OCI-M2 (cell line): Measurements from ENCODE around the gene TMEM129.

Source experiments
- DNase-seq: peaks from one replicate; lab custom pipeline; 2025; ENCODE audit not compliant: unreplicated experiment; lab: John Stamatoyannopoulos, UW

Gene TMEM129

DNA sequence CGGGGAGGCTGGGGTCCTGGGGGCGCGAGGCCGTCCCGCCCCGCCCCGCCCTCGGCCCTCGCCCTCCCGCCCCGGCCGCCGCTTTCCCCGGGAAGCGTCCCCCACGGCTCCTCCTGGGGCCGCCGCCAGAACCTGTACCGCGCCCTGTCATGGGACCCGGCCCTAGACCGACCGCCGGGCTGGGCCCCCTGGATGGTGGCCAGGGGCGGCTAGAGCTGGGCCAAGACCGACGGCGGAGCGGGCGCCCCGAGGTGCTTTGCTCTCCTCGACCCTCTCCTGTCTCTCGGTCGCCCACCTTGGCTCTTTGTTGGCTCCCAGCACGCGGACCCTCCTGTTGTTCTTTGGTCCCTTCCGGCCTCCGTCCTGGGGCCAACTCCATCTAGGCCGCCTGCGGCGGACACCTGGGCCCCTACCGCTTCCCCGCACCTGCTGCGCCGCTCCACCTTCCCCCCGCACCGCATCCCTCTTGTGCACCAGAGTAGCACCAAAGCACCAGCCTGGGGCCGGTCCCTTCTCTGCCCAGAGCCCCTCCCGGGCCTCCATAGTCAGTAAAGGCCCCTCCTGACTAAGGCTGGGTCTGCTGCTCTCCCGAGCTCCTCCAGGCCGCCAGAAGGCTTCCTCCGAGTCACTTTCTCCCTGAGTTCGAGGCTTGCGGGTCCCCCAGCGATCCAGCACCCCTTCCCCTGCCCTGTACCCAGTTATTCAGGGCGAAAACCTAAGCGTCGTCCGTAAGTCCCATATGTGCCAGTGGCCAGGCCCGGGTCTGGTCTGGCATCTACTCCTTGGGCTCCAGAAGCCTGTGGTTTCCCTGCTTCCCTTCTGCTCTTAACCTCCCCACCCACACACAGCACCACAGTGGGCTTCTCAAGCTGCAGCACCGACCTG, 785 bp upstream of the TMEM129 start:
- DNase-seq = no peak

DNA sequence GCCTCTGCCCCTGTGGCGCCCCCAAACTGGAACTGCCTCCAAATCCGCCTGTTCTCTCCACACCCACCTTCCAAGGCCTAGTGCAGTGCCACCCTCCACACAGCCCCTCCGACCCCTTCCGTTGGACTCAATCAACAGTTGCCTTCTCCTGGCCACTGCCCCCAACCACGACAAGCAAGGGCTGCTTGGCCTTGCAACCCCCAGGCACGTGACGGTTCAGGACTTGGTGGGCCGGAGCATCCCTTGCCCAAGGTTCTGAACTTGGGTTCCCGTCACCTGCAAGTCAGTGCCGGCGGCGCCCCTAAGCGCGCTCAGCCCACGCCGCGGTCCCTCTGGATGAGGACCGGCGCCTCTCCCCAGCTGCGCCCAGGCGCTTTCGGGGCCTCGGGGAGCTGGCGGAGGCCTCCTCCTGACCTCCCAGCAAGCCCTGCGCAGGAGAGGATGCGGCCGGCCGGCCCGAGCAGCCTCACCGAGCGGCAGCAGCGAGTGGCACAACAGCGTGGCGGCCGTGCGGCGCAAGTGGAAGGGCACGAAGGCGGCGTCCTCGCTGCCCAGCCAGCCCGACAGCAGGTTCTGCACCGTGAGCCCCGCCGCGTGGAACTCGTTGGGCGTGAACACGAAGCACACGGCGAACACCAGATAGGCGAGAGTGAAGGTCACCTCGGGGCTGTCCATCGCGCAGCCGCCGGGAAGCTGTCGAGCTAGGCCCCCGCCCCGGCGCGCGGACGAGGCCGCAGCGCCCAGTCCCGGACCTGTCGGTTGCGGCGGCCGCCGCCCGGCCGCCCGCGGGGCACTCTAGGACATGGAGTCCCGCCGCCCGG, 750 bp downstream of the TMEM129 start:
- DNase-seq = no peak

DNA sequence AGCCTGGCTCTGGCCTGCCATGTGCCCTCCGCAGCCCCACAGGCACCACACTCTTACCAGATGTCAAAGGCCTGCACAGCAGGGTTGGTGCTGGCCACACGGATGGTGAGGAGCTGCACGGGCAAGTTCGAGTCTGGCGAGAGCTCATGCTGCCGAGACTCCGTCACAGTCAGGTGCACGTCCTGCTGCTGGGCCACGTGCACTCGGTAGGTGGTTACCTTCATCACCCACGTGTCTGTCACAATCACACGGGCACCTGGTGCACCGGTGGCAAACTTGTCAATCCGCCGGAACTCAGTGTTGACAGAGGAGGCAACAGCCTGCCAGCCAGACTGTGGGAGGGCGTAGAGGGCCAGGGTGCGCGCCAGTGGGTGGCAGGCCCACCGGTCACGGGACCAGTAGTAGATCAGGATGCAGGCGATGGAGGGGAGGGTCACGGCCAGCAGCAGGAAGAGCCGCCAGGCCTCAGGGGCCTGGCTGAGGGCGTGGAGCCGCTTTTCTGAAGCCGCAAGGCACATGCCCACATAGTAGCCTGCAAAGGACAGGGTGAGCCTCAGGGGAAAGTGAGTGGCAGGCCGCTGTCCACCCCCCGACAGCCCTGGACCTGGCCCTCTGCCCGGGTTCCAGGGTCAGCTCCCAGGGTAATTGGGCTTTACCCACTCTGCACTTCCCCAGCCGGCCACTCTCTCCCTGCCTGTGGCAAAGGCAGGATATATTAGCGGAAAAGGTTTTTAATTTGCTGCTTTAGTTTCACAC, 2.9 kb downstream of the TMEM129 start:
- DNase-seq = no peak

DNA sequence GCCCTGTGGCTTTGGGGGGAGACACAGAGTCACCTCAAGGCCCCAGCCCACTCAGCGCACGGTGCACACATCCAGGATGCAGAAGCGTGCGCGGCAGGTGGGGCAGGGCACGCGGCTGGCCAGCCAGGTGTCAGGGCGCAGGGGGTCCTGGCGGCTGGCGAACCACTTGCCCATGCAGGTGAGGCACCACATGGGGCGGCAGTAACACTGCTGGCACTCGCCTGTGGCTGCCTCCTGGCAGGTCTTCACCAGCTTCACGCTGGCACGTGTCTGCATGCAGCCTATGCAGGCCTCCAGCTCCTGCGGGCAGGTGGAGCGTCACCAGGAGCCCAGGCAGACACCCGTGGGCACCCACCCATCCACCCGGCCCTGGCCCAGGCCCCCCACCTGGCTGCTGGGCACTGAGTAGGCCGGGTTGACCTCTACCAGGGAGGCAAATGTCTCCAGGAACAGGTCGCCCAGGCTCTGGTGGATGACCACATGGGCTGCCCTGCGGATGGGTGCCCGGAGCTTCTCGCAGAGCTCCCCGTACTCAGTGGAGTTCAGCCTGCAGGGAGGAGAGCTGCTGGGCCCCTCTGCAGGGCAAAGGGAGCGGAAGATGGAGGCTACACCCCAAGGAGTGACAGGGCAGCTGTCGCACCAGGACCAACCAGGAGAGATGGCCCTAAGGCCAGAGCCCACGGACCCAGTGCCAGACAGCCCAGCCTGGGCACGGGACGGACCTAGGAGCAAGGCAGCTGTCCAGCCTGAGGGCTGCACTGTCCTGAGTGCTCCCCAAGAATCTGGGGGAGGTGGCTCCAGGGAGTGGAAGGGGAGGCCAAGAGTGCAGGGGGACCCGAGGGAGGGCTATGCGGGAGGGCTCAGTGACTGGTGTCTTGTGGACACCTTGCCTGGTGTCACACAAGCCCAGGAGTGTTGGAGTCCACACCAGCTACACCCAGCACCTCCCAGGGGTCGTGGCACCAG, 3.7 kb downstream of the TMEM129 start:
- DNase-seq = no peak

DNA sequence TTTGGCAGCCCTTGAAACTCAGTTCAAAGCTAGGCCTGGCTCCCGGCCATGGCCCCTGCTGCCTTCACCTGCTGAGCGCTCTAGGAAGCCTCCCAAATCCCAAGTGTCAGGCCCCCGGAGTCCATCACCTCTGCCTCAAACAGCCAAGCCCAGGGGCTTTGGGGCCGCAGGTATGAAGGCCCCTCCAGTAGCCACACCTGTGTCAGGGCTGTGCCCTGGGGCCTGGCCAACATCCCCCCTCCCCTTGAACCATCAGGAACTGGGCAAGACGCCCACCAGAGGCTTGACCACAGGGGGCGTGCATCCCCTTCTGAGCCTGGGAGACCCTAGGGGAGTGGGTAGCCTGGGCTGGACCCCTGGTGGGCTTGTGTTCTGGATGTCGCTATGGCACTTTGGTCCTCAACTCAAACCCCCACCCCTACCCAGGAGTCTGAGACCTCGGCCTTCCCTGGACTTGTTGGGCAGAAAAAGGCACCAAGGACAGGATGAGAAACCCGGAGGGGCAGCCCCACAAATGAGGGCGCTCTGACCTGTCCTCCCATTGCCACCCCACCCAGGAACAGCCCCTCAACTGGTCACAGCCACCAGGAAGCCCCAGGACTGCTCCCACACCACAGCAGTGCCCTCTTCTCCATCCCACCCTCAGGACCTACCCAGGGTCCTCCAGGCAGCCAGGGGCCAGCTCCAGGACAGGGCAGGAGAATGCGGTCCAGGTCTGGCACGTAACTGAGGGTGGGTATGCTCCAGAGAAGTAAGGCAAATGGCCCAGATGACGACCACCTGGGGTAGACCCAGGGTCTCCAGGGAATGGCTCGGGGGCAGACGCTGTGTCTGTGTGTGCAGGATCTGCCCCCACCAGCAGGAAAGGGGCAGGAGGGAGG, 4.8 kb downstream of the TMEM129 start:
- no peak for DNase-seq

DNA sequence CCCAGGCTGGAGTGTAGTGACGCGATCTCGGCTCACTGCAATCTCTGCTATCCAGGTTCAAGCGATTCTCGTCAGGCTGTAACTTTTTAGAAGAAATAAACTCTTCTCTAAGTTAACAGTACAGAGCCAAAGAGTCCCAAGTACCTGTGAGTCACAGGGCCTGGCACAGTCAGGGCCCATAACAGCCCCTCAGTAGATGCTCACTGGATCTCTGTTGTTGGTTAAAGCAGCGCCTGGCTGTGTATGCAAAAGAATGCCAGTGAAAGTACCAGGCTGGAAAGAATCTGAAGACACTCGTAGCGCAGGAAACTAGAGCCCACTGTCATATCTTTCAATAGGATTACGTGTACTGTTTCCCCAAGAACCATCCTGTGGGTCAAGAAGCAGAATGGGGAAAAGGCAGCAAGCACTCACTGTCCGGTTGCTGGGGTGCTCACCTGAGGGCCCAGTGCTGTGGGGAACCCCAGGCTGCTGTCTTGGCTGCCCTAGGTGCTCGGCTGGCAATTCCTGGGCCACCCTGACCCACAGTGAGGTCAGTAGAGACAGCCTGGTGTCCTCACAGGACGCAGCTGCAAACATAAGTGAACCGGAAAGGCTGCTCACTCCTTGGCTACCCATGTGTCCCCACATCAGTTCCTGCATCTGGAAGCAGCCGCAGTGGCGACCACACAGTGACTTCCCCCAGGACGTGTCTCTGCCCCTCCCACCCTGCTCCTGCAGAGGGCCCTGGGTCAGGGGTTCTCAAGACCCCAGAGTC, 5.9 kb downstream of the TMEM129 start:
- DNase-seq = no peak

DNA sequence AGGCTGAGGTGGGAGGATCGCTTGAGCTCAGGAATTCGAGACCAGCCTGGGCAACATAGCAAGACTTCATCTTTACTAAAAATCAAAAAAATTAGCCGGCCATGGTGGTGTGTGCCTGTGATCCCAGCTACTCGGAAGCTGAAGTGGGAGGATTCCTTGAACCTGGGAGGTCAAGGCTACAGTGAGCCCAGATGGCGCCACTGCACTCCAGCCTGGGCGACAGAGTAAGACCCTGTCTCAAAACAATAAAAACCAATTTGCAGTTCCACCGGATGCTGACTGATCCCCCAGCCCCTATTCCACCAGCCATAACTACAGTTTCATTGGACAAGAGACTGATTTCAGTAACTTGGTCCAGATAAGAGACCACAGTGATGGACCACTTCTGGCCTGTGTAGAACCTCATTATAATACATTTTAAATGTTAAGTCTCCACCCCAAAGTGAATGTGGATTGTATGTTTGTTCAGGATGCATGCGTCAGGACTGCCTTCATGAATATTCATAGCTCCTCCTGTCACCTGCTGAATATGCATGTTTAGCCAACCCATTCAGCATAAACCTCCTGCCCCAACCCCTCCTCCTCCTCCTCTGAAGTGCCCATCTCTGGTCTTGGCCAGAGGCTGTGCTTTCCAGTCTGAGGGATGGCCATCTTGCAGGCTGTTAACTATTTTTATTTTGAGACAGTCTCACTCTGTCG, 6.7 kb downstream of the TMEM129 start:
- DNase-seq = no peak

DNA sequence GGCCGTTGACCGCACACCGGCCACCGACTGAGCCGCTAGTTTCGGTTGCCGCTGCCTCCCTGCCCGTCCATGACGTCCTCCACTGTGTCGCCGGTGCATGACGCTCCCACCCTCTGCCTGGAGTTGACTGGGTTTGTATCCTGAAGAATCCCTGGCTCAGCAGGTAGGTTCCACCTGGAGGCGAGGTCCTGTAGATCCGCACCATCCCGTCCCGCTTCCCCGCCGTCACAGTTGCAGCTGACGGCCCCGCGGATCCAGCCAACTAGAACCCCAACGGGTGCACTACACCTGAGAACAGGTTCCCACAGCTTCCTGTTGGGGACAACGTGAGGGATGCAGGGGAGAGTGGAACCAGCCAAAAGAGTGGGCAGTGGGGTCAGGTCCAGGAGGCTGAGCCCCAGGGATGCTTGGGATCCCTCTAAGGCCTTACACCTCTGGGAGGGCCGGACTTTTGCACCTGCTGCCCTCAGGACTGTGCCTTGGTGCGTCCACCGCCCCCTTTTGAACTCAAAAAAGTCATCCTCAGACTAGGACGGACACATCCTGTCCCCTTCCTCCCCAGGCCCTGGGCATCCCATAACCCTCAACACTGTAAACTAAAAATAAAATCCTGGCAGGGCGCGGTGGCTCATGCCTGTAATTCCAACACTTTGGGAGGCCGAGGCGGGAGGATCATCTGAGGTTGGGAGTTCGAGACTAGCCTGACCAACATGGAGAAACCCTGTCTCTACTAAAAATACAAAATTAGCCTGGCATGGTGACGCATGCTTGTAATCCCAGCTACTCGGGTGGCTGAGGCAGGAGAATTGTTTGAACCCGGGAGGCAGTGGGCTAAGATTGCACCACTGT, 7.9 kb downstream of the TMEM129 start:
- no peak for DNase-seq

DNA sequence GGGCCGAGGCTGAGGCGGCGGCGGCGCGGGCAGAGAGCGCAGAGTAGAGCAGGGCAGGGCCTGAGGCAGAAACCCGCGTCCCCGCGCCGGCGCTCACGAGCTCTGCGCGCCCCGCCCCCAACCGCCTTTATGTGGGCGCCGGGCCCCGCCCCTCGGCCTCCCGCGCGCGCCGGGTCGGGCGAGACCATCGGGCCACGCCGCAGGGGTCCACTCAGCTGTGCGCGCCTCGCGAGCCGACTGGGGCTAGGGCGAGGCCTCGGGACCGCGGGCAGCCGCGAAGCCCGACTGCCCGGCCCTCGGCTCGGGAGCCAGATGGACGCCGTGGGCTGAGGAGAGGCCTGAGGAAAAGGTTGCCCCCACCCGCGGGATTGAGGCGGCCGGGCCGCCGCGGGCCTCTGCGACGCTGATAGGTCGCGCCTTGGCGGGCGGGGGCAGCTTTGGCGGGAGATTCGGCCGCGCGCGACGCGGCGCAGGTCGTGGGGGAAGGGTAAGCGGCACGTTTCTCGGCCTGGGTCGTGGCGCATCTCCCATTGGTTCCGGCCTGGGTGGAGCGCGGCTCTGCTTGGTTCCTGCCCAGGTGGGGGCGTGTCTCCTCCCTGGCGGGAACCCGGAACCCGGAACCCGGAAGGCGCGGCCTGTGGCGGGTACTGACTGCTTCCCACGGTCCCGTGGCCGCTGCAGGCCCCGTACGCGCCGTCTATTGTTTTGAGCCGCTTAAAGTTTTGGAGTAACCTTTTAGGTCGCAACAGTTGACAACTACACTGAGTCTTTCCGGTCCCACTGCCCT, 8.7 kb downstream of the TMEM129 start, which contains the start of gene SLBP:
Gene SLBP (minus strand): TSS at position 104 of the 787 bp plus-strand sequence. CDS start 131 bp downstream, outside the sequence.
- DNase-seq = peak; percentile 51

DNA sequence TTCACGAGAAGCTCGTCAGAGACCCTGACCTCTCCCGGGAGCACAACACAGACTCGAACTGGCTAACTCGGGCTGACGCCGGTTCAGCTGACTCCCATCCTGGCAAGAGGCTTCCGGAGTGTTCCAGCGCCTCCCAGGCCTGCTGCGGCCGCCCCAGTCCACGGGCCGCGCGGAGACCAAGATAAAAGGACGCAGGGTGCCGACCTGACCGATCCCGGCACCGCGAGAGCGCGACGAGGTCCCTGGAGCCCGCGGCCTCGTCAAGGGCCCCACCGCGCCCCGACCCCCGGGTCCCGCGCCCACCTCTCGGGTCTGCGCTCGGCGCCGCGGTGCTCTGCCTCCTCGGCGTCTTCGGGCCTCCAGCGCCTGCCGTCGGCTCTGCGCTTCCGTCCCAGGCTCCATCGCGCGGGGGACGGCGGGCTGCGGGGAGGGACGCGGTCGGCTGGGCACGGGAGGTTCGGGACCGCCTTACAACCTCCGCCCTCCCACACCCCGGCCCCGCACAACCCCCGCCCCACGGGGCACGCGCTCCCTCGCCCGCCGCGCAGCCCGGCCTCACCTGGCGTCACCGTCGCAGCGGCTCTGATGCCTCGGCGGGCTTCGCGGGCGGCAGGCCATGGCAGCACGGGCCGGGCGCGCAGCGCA, 9.4 kb downstream of the TMEM129 start:
- no peak for DNase-seq

DNA sequence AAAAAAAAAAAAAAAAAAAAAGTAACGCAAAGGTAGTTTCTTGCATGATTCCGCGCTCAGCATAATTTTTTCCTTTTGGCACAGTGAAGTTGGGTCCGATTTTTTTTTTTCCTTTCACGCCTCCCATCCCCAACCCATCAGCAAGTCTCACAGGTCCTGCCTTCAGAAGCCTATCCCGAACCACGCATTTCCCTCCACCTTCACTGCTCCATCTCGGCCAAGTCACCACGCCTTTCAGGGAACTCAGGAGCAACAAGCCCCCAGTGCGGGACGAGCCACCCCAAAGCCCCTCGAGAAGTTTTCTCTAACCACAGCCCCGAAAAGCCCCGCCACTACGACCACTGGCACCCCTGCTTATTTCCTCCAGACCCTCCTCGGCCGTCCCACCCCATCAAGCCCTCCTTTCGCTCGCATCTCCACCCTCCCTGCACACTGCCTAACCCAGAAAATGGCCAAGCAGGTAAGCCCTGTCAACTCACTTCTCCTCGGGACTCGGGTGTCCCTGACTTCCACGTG, 10.0 kb downstream of the TMEM129 start:
- DNase-seq = no peak

DNA sequence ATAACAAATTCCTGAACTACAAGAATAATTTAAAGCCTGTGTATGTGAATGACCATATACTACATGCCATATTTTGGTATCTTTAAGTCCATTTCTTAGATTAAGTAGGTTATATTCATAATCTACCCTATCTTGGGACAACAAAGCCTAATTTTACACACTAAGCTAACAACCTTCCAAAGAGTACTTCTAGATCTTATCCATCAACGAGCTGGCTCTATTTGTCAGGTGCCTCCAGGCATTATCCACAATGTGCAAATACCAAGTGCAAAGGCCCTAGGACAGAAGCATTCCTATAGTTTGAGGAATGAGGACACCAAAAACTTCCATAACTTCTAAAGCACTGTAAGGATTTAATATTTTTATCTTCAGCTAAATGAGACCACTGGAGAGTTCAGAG, 12.5 kb downstream of the TMEM129 start:
- DNase-seq = no peak

DNA sequence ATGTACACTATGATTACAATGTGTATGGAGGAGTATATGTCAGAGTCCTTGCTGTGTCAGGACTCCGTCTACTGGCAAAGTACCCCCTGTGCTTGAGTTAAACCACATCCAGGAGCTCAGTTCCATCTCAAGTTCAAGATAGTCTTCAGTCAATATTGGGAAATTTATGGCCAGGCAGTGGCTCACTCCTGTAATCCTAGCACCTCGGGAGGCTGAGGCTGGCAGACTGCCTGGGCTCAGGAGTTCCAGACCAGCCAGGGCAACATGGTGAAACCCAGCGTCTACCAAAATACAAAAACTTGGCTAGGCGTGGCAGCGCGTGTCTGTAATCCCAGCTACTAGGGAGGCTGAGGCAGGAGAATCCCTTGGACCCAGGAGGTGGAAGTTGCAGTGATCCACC, 14.8 kb downstream of the TMEM129 start:
- DNase-seq = no peak

DNA sequence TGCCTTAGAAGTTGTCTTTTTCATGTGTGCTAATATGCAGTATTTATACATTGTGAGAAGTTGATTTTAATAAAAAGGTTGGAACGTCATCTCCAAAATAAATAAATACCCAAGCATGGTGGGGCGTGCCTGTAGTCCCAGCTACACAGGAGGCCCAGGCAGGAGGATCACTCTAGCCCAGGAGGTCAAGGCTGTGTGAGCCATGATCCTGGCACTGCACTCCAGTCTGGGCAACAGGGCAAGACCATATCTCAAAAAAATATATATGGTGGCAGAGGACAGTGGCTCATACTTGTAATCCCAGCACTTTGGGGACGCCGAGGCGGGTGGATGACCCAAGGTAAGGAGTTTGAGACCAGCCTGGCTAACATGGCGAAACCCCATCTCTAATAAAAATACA, 15.4 kb downstream of the TMEM129 start:
- DNase-seq = no peak

DNA sequence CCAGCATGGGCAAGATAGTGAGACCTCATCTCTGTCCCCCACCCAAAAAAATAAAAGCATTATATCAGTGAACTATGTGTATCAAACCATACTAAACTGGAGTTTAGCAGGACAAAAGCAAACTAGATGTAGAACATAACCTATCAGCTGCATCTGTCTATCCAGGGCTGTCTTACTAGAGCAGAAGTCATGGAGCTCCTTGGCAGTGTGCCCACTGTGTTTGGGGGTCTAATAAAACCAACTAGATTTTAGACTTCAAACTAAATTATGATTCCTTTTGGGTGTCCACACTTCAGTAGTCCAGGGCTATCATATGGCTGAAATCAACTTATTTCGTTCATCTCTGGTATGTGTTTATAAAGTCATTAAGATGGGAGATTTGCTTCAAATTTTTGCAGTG, 17.3 kb downstream of the TMEM129 start:
- DNase-seq = no peak
